Tibial artery (tissue), 4 donors: ENCODE measurements around the gene HHAT.

Source experiments
- DNase-seq, 2 donors: peaks; one replicate each; pipeline ENCODE4 v3.0.0-alpha.2; 2019
- H3K27ac ChIP-seq, 2 donors: fragments of 200-600 bp; sonication (generic) in 1 of 2; 1 replicate in 1 of 2; 2 replicates in 1 of 2; pipeline ENCODE4 v1.5.1; 2018 to 2019; ENCODE audit warnings: mild to moderate bottlenecking in 1 of 2
- H3K27me3 ChIP-seq, 2 donors: fragments of 200-600 bp; sonication (generic) in 1 of 2; one replicate each; pipeline versions ENCODE4 v1.5.1 to v1.6.0; 2016 to 2019
- H3K36me3 ChIP-seq, 3 donors: fragments of 200-600 bp; sonication (generic) in 2 of 3; one replicate each; pipeline ENCODE4 v1.5.1; 2016 to 2019; ENCODE audit warnings: mild to moderate bottlenecking in 2 of 3
- H3K4me1 ChIP-seq, 4 donors: fragments of 200-600 bp; sonication (generic) in 2 of 4; 1 replicate in 3 of 4; 2 replicates in 1 of 4; pipeline ENCODE4 v1.5.1; 2016 to 2019
- H3K4me3 ChIP-seq, 2 donors: fragments of 200-600 bp; sonication (generic) in 1 of 2; 1 replicate in 1 of 2; 2 replicates in 1 of 2; pipeline ENCODE4 v1.5.1; 2018 to 2019; ENCODE audit warnings: mild to moderate bottlenecking in 2 of 2
- H3K9me3 ChIP-seq, 3 donors: fragments of 200-600 bp; sonication (generic) in 1 of 3; one replicate each; pipeline ENCODE4 v1.5.1; 2016 to 2019
- intact Hi-C: fragments of 100-400 bp; cut with DNase I; formaldehyde crosslinking; loops from one replicate; pipeline ENCODE4 v1.15.0; 2023; ENCODE audit warnings: low total_unique reads
- TF ChIP-seq, protein P1 (sequence below), 2 experiments: fragments of 200-600 bp in 1 of 2; fragments of 450-650 bp in 1 of 2; IDR thresholded peaks; one replicate each; pipeline ENCODE4 v1.5.1; 2017 to 2019; ENCODE audit warnings: antibody characterized with exemption in 2 of 2, mild to moderate bottlenecking in 1 of 2, moderate library complexity in 1 of 2

Gene HHAT

DNA sequence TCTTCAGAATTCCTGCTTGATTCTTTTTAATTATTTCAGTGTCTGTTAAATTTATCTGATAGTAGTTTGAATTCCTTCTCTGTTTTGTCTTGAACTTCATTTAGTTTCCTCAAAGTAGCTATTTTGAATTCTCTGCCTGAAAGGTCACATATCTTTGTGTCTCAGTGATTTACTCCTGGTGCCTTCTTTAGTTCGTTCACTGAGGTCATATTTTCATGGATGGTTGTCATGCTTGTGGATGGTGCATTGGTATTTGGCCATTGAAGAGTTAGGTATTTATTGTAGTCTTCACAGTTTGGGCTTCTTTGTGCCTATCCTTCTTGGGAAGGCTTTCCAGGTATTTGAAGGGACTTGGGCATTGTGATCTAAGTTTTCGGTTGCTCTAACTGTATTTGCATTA lies 267.9 kb downstream of the HHAT start:
- DNase-seq: no peak
- Histone ChIP-seq H3K36me3 (no peaks in the 10 kb centered on the region), H3K27me3 (no peaks in the 10 kb centered on the region), H3K27ac (no peak overlapping the region), H3K4me3 (no peak overlapping the region), H3K9me3 (no peaks in the 10 kb centered on the region), H3K4me1 (peaks cover 0 to 27% (median 15%) of the 10 kb centered on the region in 4 donors)
- intact Hi-C loops: no loop called here
- TF ChIP-seq, protein P1, sequence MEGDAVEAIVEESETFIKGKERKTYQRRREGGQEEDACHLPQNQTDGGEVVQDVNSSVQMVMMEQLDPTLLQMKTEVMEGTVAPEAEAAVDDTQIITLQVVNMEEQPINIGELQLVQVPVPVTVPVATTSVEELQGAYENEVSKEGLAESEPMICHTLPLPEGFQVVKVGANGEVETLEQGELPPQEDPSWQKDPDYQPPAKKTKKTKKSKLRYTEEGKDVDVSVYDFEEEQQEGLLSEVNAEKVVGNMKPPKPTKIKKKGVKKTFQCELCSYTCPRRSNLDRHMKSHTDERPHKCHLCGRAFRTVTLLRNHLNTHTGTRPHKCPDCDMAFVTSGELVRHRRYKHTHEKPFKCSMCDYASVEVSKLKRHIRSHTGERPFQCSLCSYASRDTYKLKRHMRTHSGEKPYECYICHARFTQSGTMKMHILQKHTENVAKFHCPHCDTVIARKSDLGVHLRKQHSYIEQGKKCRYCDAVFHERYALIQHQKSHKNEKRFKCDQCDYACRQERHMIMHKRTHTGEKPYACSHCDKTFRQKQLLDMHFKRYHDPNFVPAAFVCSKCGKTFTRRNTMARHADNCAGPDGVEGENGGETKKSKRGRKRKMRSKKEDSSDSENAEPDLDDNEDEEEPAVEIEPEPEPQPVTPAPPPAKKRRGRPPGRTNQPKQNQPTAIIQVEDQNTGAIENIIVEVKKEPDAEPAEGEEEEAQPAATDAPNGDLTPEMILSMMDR (IDR thresholded peaks at IDR 0.05): no peak

DNA sequence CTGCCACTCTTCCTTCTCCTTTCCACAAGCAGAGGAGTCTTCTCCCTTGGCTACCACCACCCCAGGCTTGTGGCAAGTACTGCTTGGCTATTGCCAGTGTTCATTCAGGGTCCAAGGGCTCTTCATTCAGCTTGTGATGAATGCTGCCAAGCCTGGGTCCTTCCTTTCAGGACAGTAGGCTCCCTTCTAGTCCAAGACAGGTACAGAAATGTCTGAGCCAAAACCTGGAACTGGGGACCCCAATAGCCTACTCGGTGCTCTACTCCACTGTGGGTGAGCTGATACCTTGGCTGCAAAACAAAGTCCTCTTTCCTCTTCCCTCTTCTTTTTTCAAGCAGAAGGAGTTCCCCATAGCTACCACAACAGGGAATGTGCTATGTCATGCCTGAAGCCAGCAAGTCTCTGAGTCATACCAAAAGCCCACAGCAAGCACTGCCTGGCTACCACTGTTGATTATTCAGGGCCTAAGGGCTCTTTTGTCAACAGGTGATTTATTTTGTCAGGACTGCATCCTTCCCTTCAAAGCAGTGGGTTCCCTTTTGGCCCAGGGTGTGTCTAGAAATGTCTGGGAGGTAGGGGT lies 268.9 kb downstream of the HHAT start:
- DNase-seq: no peak
- H3K4me3 ChIP-seq: no peak overlapping the region
- no peaks in the 10 kb centered on the region for H3K36me3 ChIP-seq
- H3K4me1 ChIP-seq: peaks cover 0 to 27% (median 15%) of the 10 kb centered on the region in 4 donors
- TF ChIP-seq, protein P1 (IDR thresholded peaks at IDR 0.05): no peak
- H3K27me3 ChIP-seq: no peaks in the 10 kb centered on the region
- peak overlapping the region; percentile 67 to 69 for H3K27ac ChIP-seq
- intact Hi-C loops: no loop called here
- H3K9me3 ChIP-seq: no peaks in the 10 kb centered on the region

DNA sequence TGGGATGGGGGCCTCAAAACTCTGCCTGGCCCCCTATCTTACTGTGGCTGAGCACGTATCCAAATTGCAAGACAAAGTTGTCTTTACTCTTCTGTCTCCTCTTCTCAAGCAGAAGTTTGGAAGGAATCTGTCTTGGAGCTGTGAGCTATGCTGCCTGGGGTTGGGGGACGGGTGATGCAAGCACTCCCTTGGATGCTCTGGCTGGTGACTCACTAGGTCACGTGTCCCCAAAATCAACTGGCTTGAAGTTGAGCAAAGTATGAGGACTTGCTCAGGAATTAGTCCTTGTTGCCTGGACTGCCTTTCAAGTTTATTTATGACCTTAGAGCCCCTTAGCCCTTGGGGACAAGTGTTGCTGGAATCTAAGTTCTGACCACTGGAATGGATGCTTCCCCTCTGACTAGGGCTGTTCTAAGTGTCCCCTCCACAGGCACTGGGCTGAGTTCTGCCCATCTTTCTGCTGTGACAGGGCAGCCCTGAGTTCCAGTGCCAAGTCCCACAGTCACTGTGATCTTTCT lies 269.5 kb downstream of the HHAT start:
- peak; percentile 67 to 81 for DNase-seq
- Histone ChIP-seq H3K36me3 (no peaks in the 10 kb centered on the region), H3K27me3 (no peaks in the 10 kb centered on the region), H3K9me3 (no peaks in the 10 kb centered on the region), H3K4me3 (no peak overlapping the region), H3K27ac (peak overlapping the region; percentile 67 to 69), H3K4me1 (peaks cover 0 to 27% (median 15%) of the 10 kb centered on the region in 4 donors)
- TF ChIP-seq, protein P1 (IDR thresholded peaks at IDR 0.05): no peak
- intact Hi-C loops: no loop called here

DNA sequence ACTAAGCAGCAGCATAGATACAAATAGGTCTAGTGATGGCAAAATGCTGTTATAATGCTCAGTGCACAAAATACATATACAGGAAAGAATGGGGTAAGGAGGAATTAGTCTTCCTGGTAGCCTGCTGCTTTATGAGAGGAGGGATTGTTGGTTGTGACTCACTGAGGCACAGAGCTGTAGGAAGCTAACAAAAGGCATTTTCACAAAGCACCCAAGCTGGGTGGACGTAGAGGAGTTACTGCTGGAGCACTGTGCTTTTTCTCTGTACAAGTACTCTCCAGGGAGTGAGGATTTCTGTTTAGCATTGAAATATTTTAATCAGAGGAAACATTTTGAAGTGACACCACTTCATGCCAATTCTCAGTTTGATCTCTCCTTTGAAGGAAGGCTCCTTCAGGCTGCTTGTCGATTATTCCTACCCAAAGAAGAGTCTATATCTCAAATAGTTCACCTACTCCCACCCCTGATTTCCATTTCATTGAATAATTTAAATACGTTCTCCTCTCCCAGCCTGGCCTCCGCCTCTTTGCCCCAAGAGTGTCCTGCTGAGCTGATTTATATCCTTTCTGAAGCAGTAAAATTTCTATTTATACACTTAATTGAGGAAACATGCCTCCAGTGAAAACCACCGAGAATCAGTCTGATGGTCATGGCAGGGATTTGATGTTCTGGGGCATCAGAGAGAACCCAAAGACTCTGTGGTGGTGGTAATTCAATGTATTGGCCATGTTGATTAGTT lies 271.9 kb downstream of the HHAT start:
- Histone ChIP-seq H3K9me3 (no peaks in the 10 kb centered on the region), H3K27ac (no peak overlapping the region), H3K36me3 (no peaks in the 10 kb centered on the region), H3K4me1 (peaks cover 0 to 27% (median 15%) of the 10 kb centered on the region in 4 donors), H3K27me3 (no peaks in the 10 kb centered on the region), H3K4me3 (no peak overlapping the region)
- DNase-seq: no peak
- TF ChIP-seq, protein P1 (IDR thresholded peaks at IDR 0.05): no peak
- intact Hi-C loops: no loop called here

DNA sequence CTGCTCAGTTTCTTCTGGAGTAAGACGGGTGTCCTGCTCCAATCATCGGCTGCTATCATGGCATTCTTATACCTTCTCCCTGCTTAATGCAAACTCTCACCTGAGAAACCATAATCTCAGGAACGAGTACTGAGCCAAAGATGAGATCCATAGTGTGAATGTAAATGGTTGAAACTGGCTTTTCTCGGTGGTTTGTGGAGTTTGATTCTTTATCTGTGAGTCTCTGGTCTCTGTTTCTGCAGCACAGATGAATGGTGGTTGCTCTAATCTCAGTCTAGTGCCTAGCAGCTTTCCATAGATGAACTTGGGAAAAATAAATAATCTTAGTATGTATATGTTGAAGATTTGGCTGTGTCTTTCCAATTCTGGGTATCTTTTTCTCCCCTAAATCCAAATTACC lies 274.4 kb downstream of the HHAT start:
- no peaks in the 10 kb centered on the region for H3K27me3 ChIP-seq
- H3K27ac ChIP-seq: no peak overlapping the region
- H3K36me3 ChIP-seq: no peaks in the 10 kb centered on the region
- no peak for DNase-seq
- H3K4me1 ChIP-seq: peaks cover 0 to 15% (median 10%) of the 10 kb centered on the region in 4 donors
- peaks cover 0 to 6% (median 0%) of the 10 kb centered on the region in 3 donors for H3K9me3 ChIP-seq
- H3K4me3 ChIP-seq: no peak overlapping the region
- TF ChIP-seq, protein P1 (IDR thresholded peaks at IDR 0.05): no peak
- intact Hi-C loops: no loop called here
